ENCODE measurements around the gene ARL13B. TPM values are rescaled to one million over a fixed set of nuclear protein-coding genes. Genes with fewer than 3 reads are reported as not detected.

The ARL13B gene
- total and polyA plus RNA-seq, 2 donors (not counting 3 experiments of a cell fraction or from before 2014, with no cell fraction given): 3.8 to 8.6 TPM

DNA sequence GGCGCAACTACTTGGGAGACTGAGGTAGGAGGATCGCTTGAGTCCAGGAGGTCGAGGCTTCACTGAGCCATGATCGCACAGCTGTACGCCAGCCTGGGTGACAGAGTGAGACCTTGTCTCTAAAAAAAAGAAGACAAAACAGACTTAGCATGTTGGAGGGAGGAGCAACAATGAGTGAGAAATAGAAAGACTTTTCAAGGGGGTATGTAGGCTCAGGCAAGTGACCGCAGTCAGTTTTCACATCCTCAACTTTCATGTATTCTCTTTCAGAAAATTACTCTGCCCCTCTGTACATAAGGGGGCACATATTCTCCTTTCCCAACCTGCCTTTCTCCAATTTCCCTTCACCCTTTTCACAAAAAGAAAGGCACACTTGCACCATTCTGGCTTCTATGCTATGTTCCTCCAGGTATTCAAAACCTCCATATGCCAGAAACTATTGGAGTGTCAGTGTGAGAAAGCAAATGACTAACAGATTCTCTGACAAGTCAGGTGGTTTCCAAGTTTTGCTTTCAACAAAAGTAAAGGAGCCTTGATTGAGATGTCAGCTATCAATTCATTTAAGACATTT is 90.5 kb downstream of the ARL13B start:
- H3K27me3 ChIP-seq (ENCODE audit: control insufficient read depth in 2 of 2, insufficient read depth in 2 of 2, low read length in 2 of 2): no peaks in the 10 kb centered on the region
- H3K9ac ChIP-seq (replicated peaks; ENCODE audit: extremely low read depth, insufficient read depth, low read length): no peak overlapping the region
- H3K36me3 ChIP-seq (ENCODE audit: control insufficient read depth in 2 of 2, extremely low read depth in 1 of 2, insufficient read depth in 2 of 2, low read length in 2 of 2): peaks cover 0 to 6% of the 10 kb centered on the region in 2 experiments
- dilution Hi-C loops (cut with MboI; ENCODE audit: extremely low pct_ligation_motif_present, low sequenced_read_pairs): no loop called here
- no peaks in the 10 kb centered on the region for H4K20me1 ChIP-seq (replicated peaks; ENCODE audit: control insufficient read depth, extremely low read depth, insufficient read depth, low read length)
- H3K79me2 ChIP-seq (ENCODE audit: control insufficient read depth, insufficient read depth, low read length): peaks cover 2% of the 10 kb centered on the region
- intact Hi-C loops (cut with micrococcal nuclease): no loop called here
- H3K4me3 ChIP-seq (replicated peaks in 1 of 3; ENCODE audit: insufficient read depth in 1 of 3, low read depth in 1 of 3, low read length in 3 of 3): no peak overlapping the region
- ChIA-PET CTCF (interaction anchor here (1.4 kb wide), 1 partner anchor 67 kb away, joined by 4 read pairs; no protein-coding TSS in a partner anchor), POLR2A (no interaction called here)
- TF ChIP-seq JUN (IDR thresholded peaks at IDR 0.05; ENCODE audit: borderline replicate concordance, insufficient read depth, insufficient read length, low read depth): no peak
- TF ChIP-seq EZH2 (IDR thresholded peaks at IDR 0.05; ENCODE audit: borderline replicate concordance, low read depth, low read length, severe bottlenecking): no peak
- H3K9me1 ChIP-seq (replicated peaks; ENCODE audit: control insufficient read depth, extremely low read depth, insufficient read depth, low read length): no peaks in the 10 kb centered on the region
- no peak overlapping the region for H3K4me2 ChIP-seq (ENCODE audit: insufficient read depth, low read length)
- no peak overlapping the region for H3K27ac ChIP-seq (ENCODE audit: insufficient read depth, low read depth, low read length)
- peaks cover 6% of the 10 kb centered on the region for H3K4me1 ChIP-seq (ENCODE audit: control insufficient read depth, extremely low read depth, insufficient read depth, low read length)
- FAIRE-seq (no peak), DNase-seq (ENCODE audit: low read depth, low spot score) (no peak)
- BruUV-seq (replicated peaks): no TSS peak
- H3K9me3 ChIP-seq (replicated peaks; ENCODE audit: control insufficient read depth, insufficient read depth, low read length): no peaks in the 10 kb centered on the region
- no peak overlapping the region for H2AFZ ChIP-seq (ENCODE audit: low read depth, low read length)

DNA sequence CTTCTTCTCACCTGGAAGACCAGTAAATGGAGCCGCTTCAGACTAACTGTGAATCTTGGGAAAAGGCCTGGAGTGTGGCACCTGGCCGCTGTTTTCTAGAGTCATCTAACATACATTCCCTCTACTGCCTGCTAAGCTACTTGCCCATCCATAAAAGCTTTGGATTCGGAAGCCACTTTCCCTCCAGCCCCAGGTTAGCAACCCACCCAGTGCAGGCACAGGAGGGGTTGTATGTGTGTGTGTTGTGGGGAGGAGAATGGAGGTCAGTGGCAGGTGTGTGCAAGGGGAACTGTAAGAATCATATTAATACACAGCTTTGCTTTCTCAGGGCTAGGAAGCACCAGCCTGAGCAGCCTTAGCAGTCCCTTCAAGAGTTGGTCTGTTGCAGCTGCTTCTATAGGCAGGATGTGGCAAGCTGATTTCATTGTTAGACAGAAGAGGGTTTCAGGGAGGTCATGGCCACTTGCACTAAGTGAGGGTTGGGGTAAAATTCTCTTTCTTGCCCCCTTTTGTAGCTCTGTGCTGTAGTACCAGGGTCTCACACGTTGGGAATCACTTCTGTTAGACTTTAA is 91.8 kb downstream of the ARL13B start:
- DNase-seq (ENCODE audit: low read depth, low spot score): no peak
- H3K4me2 ChIP-seq (ENCODE audit: insufficient read depth, low read length): no peak overlapping the region
- intact Hi-C loops (cut with micrococcal nuclease) (no loop called here), dilution Hi-C loops (cut with MboI; ENCODE audit: extremely low pct_ligation_motif_present, low sequenced_read_pairs) (no loop called here)
- TF ChIP-seq JUN (IDR thresholded peaks at IDR 0.05; ENCODE audit: borderline replicate concordance, insufficient read depth, insufficient read length, low read depth) (no peak), GATA2 (IDR thresholded peaks at IDR 0.05; ENCODE audit: insufficient read depth, insufficient read length, low read depth, low read length) (no peak), POLR2A (IDR thresholded peaks at IDR 0.05; ENCODE audit: low read depth, low read length) (no peak), MYC (IDR thresholded peaks at IDR 0.05; ENCODE audit: low read depth, low read length) (no peak), POLR2AphosphoS5 (IDR thresholded peaks at IDR 0.05; ENCODE audit: insufficient read depth, low read depth, low read length) (no peak), FOS (IDR thresholded peaks at IDR 0.05; ENCODE audit: borderline replicate concordance, insufficient read depth, low read length) (no peak), EZH2 (IDR thresholded peaks at IDR 0.05; ENCODE audit: borderline replicate concordance, low read depth, low read length, severe bottlenecking) (no peak)
- TF ChIP-seq, protein P1, sequence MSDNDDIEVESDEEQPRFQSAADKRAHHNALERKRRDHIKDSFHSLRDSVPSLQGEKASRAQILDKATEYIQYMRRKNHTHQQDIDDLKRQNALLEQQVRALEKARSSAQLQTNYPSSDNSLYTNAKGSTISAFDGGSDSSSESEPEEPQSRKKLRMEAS (IDR thresholded peaks at IDR 0.05; ENCODE audit: insufficient read depth, insufficient read length): no peak
- TF ChIP-seq, protein P2, sequence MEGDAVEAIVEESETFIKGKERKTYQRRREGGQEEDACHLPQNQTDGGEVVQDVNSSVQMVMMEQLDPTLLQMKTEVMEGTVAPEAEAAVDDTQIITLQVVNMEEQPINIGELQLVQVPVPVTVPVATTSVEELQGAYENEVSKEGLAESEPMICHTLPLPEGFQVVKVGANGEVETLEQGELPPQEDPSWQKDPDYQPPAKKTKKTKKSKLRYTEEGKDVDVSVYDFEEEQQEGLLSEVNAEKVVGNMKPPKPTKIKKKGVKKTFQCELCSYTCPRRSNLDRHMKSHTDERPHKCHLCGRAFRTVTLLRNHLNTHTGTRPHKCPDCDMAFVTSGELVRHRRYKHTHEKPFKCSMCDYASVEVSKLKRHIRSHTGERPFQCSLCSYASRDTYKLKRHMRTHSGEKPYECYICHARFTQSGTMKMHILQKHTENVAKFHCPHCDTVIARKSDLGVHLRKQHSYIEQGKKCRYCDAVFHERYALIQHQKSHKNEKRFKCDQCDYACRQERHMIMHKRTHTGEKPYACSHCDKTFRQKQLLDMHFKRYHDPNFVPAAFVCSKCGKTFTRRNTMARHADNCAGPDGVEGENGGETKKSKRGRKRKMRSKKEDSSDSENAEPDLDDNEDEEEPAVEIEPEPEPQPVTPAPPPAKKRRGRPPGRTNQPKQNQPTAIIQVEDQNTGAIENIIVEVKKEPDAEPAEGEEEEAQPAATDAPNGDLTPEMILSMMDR (IDR thresholded peaks at IDR 0.05; ENCODE audit: extremely low read depth in 1 of 2, insufficient read depth in 1 of 2, low read depth in 1 of 2, low read length in 2 of 2): no peak
- peaks cover 0 to 9% of the 10 kb centered on the region in 2 experiments for H3K36me3 ChIP-seq (ENCODE audit: control insufficient read depth in 2 of 2, extremely low read depth in 1 of 2, insufficient read depth in 2 of 2, low read length in 2 of 2)
- CTCF ChIA-PET: interaction anchor here (0.7 to 1.3 kb wide), 2 partner anchors 9 to 67 kb away, joined by 3 to 4 read pairs; partner anchors contain the start of genes DHFR2 and NSUN3
- no peaks in the 10 kb centered on the region for H3K9me3 ChIP-seq (replicated peaks; ENCODE audit: control insufficient read depth, insufficient read depth, low read length)
- H3K9ac ChIP-seq (replicated peaks; ENCODE audit: extremely low read depth, insufficient read depth, low read length): no peak overlapping the region
- no peaks in the 10 kb centered on the region for H4K20me1 ChIP-seq (replicated peaks; ENCODE audit: control insufficient read depth, extremely low read depth, insufficient read depth, low read length)
- H2AFZ ChIP-seq (ENCODE audit: low read depth, low read length): no peak overlapping the region
- FAIRE-seq: no peak
- no peaks in the 10 kb centered on the region for H3K9me1 ChIP-seq (replicated peaks; ENCODE audit: control insufficient read depth, extremely low read depth, insufficient read depth, low read length)
- H3K27me3 ChIP-seq (ENCODE audit: control insufficient read depth in 2 of 2, insufficient read depth in 2 of 2, low read length in 2 of 2): no peaks in the 10 kb centered on the region
- H3K79me2 ChIP-seq (ENCODE audit: control insufficient read depth, insufficient read depth, low read length): no peaks in the 10 kb centered on the region
- BruUV-seq (replicated peaks): no TSS peak
- no peak overlapping the region for H3K27ac ChIP-seq (ENCODE audit: insufficient read depth, low read depth, low read length)
- no peak overlapping the region for H3K4me3 ChIP-seq (replicated peaks in 1 of 3; ENCODE audit: insufficient read depth in 1 of 3, low read depth in 1 of 3, low read length in 3 of 3)
- POLR2A ChIA-PET: no interaction called here
- H3K4me1 ChIP-seq (ENCODE audit: control insufficient read depth, extremely low read depth, insufficient read depth, low read length): peaks cover 4% of the 10 kb centered on the region
